Measurements from ENCODE around the gene RBSN.
"Not testable (repeated sequence)": the region's sequence is repeated elsewhere in the genome, so short reads cannot be mapped to it uniquely, and the experiment has no call there.

Gene RBSN

GRCh38 chr3:15098503-15099363 lies at the start of gene RBSN:
Gene RBSN, minus strand, starts transcription at chr3:15099148. Its CDS starts 3,028 bp downstream, at chr3:15096120.
- DNase-seq (ENCODE audit: low read depth) = peak; percentile 90

- DNase-seq (ENCODE audit: low read depth) = no peak
These were observed 49.7 kb upstream of the RBSN start for GRCh38 chr3:15148614-15149013.

- not testable (repeated sequence) for DNase-seq (ENCODE audit: low read depth)
These were observed 37.9 kb upstream of the RBSN start for GRCh38 chr3:15136885-15137284.

- DNase-seq (ENCODE audit: low read depth) = not testable (repeated sequence)
These were observed 36.0 kb upstream of the RBSN start for GRCh38 chr3:15134968-15135367.

GRCh38 chr3:15128403-15128802 lies 29.5 kb upstream of the RBSN start:
- not testable (repeated sequence) for DNase-seq (ENCODE audit: low read depth)

GRCh38 chr3:15126975-15127374 lies 28.0 kb upstream of the RBSN start:
- DNase-seq (ENCODE audit: low read depth) = not testable (repeated sequence)

- DNase-seq (ENCODE audit: low read depth) = no peak
These were observed 23.4 kb upstream of the RBSN start for GRCh38 chr3:15122398-15122797.

GRCh38 chr3:15121936-15122335 lies 23.0 kb upstream of the RBSN start:
- DNase-seq (ENCODE audit: low read depth) = no peak

GRCh38 chr3:15120986-15121385 lies 22.0 kb upstream of the RBSN start:
- no peak for DNase-seq (ENCODE audit: low read depth)

- no peak for DNase-seq (ENCODE audit: low read depth)
These were observed 18.1 kb upstream of the RBSN start for GRCh38 chr3:15117011-15117410.

GRCh38 chr3:15116032-15116669 lies 17.2 kb upstream of the RBSN start:
- DNase-seq (ENCODE audit: low read depth) = no peak

GRCh38 chr3:15114466-15115358 lies 15.8 kb upstream of the RBSN start:
- no peak for DNase-seq (ENCODE audit: low read depth)

GRCh38 chr3:15113884-15114283 lies 14.9 kb upstream of the RBSN start:
- no peak for DNase-seq (ENCODE audit: low read depth)

GRCh38 chr3:15113471-15113870 lies 14.5 kb upstream of the RBSN start:
- no peak for DNase-seq (ENCODE audit: low read depth)

- no peak for DNase-seq (ENCODE audit: low read depth)
These were observed 13.1 kb upstream of the RBSN start for GRCh38 chr3:15112011-15112410.

GRCh38 chr3:15110206-15110605 lies 11.3 kb upstream of the RBSN start:
- no peak for DNase-seq (ENCODE audit: low read depth)

- DNase-seq (ENCODE audit: low read depth) = no peak
These were observed 9.9 kb upstream of the RBSN start for GRCh38 chr3:15108869-15109268.

GRCh38 chr3:15108082-15108545 lies 9.2 kb upstream of the RBSN start:
- peak; percentile 65 for DNase-seq (ENCODE audit: low read depth)

GRCh38 chr3:15107075-15107947 lies 8.4 kb upstream of the RBSN start:
- no peak for DNase-seq (ENCODE audit: low read depth)

- DNase-seq (ENCODE audit: low read depth) = no peak
These were observed 3.9 kb upstream of the RBSN start for GRCh38 chr3:15102836-15103235.

- DNase-seq (ENCODE audit: low read depth) = no peak
These were observed 3.3 kb upstream of the RBSN start for GRCh38 chr3:15102256-15102655.

All from CMK (cell line).